IPS-NIHi7 (cell line): ENCODE results near the gene PLEKHG3.

Experiments
- DNase-seq: peaks from one replicate; pipeline ENCODE4 v3.0.0; 2012; ENCODE audit warnings: mixed read lengths; ENCODE audit errors: extremely low spot score

The PLEKHG3 gene

DNA sequence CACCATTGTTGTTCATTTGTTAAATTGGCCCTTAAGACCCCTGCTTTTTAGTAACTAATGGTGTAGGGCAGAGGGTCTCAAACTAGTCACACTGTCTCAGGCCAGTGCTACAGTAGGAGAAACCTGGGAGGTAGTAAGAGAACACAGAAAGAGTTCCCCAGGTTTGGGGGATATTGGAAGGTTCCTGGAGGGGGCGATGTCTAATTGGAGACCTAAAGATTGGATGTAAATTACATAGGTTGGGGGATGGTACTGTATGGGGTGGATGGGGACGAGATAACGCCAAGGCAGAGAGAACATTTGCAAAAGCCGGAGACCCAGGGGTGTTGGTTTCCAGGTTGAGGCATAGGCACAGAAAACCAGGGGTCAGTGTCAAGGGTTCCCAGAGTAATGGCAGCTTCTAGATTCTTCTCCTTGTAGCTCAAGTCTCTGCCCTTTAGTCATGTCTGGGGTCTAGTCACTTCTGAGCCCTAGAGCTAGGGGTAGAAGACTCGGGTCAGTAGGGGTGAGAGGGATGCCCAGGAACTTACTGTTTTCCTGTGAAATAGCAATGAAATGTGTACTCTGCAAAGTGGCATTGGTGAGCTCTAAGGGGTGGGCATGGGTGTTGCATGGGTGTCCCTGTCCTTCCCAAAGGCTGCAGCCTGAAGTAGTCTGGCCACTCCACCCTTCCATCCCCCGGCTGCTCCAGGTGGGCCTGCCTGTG is 21.8 kb downstream of the PLEKHG3 start:
- no peak for DNase-seq

DNA sequence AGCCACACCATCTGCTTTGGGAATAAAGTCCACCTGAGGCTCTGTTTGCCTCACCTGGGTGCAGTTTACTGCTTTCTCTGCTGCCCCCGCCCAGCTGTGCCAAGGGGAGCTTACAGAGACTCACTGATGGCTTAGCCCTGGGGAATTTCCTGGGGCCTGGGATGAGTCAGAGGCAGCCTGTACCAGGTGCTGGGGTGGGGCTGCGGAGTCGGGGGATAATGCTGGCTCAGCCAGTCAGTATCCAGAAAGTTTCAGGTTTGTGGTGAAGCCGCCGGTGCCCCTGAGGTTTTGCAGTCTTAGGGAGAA is 22.3 kb downstream of the PLEKHG3 start:
- DNase-seq: peak; percentile 69

DNA sequence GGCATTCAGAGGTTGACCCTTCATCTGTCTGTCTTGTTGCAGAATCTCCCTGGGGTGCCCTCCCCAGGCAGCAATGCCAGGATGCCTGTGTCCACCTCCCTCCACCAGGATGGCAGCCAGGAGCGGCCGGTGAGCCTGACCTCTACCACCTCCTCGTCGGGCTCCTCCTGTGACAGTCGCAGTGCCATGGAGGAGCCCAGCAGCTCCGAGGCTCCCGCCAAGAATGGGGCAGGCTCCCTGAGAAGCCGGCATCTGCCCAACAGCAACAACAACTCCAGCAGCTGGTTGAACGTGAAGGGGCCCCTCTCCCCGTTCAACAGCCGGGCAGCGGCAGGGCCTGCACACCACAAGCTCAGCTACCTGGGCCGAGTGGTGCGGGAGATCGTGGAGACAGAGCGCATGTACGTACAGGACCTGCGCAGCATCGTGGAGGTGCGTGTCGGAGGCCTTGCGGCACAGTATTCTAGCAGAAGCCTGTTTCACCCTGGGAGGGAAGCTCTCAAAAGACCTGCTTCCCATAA is 23.4 kb downstream of the PLEKHG3 start:
- no peak for DNase-seq

DNA sequence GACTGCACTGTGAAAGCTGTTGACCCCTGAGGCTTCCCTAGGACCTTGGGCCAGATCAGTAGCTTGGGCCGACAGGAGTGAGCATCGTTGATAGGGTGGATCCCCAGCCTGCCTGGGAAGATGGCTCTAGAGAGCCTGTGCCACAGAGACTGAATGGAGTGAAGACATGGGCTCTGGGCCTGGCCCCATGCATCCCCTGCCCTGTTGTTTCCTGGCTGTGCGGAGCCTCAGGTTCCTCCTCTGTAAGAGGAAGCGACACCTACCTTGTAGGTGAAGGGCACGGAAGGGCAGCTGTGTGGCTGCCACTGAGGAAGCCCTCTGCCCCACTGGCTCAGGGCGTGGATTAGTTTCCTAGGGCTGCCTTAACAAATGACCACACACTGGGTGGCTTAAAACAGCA is 23.9 kb downstream of the PLEKHG3 start:
- DNase-seq: no peak

DNA sequence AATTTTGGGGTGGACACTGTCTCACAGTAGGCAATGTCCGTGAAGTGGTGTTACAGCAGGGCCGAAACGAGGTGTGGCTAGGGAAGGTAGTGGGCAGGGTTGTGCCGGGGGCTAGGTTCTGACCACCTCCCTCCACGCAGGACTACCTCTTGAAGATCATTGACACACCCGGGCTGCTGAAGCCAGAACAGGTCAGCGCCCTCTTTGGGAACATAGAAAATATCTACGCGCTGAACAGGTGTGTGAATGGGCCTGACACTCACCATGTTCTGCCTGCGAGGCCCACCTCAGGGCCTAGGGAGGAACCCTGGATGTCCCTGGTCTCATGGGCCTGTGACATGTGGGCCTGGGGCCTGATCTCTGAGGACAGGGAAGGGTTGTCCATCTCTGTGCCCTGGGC is 24.6 kb downstream of the PLEKHG3 start:
- no peak for DNase-seq

DNA sequence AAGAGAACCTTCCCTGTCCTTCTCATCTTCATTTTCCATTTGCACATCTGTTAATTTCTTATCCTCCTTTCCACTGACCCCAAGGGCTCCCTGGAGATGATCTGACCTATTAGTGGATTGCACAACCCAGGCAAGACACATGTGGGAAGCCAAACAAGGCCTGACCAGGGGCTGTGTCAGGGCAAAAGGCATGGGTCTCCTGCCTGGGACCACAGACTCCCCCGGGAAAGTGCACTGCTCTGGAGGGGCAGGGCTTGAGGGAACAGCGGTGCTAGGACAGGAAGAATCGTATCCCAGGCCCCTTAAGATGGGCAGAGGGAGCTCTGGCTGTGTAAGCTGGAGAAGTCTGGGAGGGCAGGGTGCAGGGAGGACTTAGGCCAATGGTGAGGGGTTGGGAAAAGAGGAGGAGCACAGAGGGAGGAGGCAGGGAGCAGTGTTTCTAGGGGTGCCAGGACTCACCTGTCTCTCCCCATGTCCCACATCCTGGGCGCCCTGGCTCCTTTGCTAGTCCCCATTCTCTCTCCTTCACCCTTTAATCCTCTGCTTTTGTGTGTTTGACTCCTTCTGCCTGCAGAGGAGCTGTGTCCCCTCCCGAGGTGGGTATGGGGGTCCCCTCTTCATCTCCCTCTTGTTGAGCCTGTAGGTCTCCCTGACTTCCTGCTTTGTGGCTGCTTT is 25.3 kb downstream of the PLEKHG3 start:
- no peak for DNase-seq

DNA sequence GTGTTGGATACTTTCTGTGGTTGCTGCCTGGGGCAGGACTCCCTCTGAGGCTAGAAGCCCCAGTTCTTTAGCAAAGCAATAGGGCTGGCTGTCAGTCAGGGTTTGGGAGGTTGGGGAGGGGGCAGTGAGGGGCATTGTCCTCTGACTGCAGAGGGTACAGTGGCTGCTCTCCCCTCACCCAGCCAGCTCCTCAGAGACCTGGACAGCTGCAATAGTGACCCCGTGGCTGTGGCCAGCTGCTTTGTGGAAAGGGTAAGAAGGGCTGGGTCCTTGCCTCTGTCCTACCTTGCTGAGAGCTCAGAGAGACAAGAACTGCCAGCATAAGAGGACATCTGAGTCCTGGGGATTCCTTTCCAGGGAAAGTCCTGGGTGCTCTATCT is 25.8 kb downstream of the PLEKHG3 start:
- no peak for DNase-seq

DNA sequence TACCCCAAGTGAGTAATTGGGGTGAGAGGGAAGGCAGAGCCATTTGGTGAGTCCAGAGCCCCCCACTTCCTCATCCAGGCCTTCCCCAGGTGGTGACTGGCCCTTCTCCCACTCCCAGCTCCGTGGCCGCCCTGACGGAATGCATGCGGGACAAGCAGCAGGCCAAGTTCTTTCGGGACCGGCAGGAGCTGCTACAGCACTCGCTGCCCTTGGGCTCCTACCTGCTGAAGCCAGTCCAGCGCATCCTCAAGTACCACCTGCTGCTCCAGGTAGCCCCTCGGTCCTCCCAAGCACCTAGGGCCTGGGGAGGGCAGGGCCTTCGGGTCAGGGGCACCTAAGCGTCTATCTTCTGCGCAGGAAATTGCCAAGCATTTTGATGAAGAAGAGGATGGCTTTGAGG is 26.5 kb downstream of the PLEKHG3 start:
- no peak for DNase-seq

DNA sequence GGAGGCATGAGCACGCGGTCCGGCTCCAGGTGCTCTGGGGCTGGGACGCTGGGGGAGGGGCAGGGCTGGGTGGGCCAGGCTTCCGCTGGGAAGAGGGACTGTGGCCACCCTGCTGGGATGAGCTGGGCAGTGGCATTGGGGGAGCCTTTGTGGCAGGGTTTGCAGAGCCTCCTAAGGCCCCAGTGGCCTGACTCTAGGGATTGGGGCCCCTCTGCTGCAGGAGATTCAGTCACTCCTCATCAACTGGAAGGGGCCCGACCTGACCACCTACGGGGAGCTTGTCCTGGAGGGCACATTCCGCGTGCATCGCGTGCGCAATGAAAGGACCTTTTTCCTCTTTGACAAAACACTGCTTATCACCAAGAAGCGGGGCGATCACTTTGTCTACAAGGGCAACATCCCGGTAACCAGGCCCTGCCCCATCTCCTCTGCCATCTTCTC is 26.9 kb downstream of the PLEKHG3 start:
- DNase-seq: no peak

DNA sequence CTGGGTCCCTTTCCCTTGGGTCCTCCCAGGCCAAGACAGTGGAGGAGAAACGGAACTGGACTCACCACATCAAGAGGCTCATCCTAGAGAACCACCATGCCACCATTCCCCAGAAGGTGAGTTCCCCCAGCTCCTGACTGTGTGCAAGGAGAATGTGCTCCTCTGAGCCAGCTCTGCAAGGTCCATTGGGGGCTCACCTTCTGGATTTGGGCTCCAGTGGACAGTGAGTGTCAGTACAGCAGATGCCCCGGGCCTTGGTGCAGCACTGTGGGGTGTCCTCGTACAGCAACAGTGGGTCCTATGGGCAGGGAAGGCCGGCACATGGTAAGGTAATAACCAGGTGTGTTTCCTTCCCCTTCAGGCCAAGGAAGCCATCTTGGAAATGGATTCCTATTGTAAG is 27.8 kb downstream of the PLEKHG3 start:
- DNase-seq: no peak

DNA sequence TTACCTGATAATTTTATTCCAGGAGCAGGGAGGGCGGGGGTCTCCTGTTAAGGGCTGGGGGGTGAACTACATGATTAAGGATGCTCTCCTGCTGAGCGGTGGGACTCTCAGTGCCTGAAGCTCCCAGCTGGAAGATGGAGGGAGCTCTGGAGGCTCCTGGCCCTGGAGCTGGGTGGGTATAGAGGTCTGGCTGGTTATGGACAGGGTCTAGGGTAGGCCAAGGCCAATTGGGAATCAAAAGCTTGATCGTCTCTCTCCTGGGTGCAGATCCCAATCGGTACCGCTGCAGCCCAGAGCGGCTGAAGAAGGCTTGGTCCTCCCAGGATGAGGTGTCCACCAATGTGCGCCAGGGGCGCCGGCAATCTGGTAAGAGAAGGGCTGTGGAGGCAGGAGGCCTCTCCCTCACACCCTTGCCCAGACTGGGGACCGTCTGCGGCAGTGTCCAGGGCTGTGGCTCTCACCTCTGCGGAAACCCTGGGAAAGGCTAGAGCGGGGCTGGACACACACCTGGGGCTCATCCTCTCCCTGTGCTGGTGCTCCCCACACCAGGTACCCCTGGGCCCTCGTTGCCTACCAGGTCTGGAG is 28.4 kb downstream of the PLEKHG3 start:
- no peak for DNase-seq

DNA sequence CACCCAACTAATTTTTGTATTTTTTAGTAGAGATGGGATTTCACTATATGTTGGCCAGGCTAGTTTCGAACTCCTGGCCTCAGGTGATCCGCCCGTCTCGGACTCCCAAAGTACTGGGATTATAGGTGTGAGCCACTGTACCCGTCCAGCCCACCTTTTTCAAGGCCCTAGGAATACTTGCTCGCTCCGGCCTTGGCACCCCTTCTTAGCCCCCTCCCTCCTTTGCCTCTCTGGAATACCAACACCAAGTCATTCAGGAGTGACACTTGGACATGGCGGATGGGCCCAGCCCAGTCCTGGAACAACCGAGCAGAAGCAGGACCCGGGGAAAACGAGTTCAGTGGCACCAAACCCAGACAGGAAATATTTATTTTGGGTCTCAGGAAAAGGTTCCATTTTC is 29.1 kb downstream of the PLEKHG3 start:
- no peak for DNase-seq

DNA sequence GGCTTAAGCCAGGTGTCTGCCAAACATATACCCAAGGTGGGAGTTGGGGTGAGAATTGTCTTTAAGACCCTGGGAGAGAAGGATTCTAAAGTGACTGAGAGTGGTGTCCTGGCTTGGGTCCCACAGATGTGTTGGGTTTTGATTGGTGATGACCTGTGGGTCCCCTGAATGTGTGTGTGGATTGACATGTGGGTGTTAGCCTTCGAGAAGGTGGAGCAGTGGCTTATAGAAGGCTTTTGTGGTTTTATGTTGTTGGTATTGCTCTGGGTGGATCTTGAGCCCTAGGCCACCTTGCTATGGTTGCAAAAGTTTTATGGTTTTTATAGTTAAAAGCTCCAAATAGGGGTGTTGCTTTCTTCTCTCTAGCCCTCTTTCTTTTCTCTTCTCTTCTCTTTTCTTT is 29.7 kb downstream of the PLEKHG3 start:
- no peak for DNase-seq

DNA sequence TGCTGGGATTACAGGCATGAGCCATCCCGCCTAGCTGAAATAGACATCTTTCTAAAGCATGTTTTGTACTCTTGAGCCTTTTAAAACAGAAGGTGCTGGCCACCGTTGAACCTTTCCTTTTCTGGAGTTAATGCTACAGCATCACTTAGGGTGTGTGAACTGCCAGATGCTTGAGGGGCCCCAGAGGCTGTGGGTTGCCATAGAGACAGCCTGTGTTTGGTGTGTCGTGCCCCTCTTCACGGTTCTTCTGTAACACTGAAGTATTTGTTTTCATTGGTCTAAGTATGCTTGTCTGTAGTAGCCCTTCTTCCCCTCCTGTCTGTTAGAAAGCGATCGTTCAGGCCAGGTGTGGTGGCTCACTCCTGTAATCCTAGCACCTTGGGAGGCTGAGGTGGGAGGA is 30.8 kb downstream of the PLEKHG3 start:
- no peak for DNase-seq

DNA sequence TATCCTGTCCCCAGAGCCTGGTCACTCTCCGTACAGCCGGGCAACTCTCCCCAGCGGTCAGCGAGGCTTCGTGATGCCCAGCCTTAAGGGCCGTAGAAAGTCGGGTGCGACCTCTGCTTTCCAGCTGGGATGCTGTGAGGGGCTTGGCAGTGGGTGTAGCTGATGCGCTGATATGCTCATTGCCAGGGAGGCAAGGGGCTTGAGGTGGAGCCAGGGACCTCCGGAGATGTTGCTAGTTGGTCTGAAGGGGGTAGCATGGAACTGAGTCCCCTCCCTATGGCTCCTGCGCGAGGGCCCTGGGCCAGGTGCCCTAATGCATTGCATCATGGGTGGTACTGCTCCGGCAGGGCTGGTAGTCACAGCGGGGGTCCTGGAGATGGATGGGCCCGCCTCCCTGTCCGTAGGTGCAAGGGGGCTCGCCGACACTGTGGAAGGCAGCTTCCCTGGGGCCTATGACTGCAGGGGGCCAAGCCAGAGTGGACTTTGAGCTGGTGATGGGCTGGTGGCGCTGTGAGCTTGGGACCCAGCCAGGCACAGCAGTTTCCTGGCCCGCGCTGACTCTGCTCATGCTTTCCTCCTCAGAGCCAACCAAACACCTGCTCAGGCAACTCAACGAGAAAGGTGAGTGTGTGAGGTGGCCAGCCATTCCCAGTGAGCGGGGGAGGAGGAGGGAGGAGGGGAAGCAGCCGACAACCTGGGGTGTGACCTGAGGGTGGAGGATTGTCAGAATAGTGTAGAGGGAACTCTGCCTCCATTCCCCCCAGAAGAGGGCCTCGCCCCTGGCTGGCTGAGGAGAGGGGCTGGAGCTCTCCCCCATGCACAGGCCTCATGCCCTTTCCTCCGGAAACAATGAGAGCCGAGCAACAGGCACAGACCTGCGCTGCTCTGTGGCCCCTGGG is 32.3 kb downstream of the PLEKHG3 start:
- peak; percentile 66 for DNase-seq

DNA sequence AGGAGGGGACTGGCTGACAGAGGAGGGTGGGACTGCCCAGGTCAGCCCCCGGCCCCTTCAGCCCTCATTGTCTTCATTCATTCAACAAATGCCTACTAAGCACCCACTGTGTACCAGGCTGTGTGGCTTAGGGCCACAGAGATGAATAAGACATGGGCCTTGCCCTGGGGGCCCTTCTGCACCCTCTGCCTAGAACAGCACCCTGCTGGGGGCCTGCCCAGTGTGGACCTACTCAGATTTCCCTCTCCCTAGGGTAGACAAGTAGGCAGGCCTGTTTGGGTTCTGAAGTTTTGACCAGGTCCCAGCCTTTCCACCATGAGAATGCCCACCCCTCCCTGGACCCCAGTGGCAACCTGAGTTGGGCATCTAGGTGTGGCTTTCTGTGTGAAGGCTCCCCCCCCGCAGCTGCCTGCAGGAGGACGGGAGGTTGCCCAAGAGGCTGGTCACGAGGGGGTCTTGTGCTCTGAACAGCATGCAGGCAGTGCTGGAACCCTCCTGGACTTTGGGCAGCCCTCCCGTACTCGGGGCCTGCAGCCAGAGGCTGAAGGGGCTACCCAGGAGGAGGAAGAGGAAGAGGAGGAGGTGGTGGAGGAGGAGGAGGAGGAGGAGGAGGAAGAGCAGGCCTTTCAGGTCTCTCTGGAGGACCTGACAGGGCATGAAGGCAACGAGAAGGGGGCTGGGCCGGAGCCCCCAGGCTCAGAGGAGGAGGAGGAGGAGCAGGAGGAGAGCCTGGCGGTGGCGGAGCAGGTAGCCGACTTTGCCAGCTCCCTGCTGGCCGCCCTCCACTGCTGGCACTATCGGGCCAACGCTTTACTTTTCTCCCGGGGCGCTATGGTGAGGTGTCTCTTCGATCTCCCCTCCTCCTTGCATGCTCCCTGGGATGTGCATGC is 33.4 kb downstream of the PLEKHG3 start:
- DNase-seq: no peak

DNA sequence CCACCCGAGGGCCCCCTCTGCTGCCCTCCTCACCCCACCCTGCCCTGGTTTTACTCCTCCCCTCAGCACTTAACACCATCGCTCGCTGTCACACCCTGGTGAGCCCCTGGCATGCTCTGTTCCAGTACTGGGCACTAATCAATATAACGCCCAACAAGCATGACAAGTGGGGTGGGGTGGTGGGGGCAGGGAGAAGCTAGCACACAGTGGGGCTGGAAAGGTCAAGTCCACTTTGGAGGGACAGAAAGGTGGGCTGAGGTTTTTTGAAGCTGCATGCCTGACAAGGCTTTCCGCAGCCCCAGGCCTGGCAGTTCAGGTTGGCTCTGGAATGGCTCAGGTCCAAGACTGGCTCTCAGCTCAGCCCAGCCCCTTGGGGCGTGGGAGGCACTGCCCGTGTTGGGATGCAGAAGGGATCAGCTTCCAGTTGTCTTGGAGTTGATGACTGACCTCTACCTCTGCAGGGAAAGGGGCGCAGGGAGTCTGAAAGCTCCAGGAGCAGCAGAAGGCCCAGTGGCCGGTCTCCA is 34.1 kb downstream of the PLEKHG3 start:
- no peak for DNase-seq

DNA sequence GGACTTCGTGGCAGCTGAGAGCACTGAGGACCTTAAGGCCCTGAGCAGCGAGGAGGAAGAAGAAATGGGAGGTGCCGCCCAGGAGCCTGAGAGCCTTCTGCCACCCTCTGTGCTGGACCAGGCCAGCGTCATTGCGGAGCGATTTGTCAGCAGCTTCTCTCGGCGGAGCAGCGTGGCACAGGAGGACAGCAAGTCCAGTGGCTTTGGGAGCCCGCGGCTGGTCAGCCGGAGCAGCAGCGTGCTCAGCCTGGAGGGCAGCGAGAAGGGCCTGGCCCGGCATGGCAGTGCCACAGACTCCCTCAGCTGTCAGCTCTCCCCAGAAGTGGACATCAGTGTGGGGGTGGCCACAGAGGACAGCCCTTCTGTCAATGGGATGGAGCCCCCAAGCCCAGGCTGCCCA is 37.0 kb downstream of the PLEKHG3 start:
- DNase-seq: no peak

DNA sequence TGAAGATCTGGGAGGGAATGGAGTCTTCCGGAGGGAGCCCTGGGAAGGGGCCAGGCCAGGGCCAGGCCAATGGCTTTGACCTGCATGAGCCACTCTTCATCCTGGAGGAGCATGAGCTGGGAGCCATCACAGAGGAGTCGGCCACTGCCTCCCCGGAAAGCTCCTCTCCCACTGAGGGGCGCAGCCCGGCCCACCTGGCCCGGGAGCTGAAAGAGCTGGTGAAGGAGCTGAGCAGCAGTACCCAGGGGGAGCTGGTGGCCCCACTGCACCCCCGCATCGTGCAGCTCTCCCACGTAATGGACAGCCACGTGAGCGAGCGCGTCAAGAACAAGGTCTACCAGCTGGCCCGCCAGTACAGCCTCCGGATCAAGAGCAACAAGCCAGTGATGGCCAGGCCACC is 37.7 kb downstream of the PLEKHG3 start:
- no peak for DNase-seq

DNA sequence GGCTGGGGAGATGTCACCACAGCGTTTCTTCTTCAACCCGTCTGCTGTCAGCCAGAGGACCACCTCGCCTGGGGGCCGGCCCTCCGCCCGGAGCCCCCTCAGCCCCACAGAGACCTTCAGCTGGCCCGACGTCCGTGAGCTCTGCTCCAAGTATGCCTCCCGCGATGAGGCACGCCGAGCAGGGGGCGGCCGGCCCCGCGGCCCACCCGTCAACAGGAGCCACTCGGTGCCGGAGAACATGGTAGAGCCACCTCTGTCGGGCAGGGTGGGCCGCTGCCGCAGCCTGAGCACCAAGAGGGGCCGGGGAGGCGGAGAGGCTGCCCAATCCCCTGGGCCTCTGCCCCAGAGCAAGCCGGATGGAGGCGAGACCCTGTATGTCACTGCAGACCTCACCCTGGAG is 38.8 kb downstream of the PLEKHG3 start:
- DNase-seq: no peak

DNA sequence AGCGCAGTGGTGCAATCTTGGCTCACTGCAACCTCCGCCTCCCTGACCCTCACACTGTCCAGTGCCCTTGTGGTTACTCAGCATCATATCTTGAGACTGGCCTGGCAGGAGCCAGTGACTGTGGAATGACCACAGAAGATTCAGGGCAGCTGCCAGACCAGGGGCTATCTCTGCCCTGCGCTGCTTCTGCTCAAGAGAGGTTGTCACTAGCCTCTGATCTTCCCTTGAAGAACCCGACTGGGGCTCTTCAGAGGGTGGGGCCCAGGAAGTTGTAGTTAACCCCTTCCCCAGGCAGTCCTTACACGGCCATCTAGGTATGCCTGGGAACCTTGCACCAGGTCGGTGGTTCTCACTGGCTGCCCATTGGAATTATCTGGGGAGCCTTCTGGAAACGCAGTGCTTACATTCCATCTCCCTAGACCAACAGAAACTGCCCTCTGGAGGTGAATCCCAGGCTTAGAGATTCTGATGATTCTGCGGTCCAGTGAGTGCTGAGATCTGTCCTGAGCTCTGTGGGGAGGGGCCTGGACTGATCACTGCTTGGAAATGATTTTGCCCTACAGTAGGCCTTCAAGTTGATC is 41.4 kb downstream of the PLEKHG3 start:
- DNase-seq: peak; percentile 49
